Inflammatory macrophage (primary cell): Measurements from ENCODE around the gene C1orf159.
"Not testable (repeated sequence)": the region's sequence is repeated elsewhere in the genome, so short reads cannot be mapped to it uniquely, and the experiment has no call there.

Experiments
- DNase-seq, 2 donors: peaks; one replicate each; pipeline ENCODE4 v3.0.0-alpha.2; 2020 to 2022

Gene C1orf159

DNA sequence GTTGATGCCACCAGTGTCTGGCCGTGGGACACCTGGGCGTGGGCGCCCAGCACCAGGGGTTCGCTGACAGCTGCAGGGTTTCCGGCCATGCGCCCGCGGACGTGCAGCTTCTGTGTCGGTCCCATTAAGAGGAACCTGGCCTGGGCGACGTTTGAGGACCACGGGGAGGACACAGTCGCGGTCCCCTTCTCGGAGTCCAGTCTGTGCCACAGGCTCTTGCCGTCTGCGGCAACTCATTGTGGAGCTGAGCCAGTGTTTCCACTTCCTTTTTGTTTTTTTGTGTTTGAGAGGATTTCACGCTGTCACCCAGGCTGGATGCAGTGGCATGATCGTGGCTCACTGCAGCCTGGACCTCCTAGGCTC lies 1.6 kb upstream of the C1orf159 start:
- peak in 1 of 2 donors; percentile 17 for DNase-seq

DNA sequence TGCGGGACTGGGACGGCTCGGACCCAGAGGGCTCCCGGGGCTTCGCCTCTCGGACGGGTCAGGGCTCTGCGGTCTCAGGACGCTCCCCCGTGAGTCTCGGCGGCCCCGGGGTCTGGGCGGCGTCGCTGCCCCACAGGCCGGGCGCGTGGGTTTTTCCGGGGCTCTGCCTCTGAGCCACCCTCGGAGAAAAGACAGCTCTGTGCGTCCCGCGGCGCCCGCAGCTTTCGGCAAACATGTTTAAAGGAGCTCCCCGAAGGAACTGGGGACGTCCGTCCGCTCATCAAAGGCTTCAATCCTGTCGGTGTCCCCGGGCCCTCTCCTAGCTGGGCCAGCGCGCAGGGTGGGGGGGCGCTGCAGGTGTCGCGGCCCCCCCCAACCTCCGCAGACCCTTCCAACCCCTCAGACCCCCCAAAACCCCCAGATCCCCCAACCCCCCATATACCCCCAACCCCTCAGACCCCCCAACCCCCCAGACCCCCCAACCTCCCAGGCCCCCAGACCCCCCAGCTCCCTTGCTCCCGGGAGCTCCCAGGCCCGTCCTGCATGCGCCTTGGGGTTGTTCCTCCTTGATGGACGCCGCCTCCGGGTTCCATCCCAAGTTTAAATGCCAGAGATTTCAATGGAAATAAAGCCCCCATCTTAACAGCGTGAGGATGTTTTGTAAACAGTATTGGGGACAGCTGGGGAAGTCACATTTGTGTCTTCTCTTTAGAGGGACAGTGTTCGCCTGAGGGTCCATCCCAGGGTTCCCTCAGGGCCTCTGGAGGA lies 996 bp upstream of the C1orf159 start:
- peak in 1 of 2 donors; percentile 21 for DNase-seq

DNA sequence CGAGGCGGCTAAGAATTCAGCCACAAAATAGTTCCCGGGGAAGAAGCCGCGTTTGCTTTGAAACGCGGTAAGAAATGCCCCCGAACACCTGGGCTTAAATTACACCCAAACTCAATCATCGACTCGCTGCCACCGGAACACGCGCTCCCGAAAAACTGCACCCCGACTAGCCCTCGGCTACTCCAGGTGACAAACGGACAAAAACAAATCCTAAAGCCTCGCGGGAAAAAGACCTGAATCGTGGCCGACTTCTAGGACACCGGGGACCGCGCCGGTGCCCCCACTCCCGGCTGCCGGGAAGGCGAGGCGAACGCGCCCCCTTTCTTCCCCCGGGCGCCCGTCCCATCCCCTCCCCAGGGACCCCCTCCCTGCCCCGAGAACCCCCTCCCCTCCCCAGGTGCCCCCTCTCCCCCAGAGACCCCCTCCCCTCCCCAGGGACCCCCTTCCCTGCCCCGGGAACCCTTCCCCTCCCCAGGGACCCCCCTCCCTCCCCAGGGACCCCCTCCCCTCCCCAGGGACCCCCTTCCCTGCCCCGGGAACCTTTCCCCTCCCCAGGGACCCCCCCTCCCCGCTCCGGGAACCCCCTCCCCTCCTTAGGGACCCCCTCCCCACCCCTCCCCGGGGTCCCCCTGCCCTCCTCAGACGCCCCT lies 628 bp downstream of the C1orf159 start:
- no peak for DNase-seq

DNA sequence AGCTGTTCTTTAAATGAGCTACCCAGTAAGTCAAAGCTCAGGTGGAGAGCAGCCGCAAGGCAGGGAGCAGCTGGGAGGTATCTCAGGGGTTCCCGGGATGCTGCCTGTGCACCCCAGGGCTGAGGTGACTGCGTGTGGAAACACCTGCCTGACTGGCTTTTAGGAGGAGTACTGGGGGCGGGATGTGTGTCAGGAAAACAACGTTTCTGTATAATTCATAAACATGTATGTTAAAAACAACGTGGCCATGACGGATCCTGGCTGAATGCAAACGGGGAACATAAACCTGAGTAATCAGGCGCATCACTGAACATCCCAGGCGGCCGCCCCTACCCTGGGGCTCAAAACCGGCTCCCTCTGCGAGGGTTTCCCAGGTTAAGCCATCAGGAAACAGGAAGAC lies 1.5 kb downstream of the C1orf159 start:
- DNase-seq = no peak

DNA sequence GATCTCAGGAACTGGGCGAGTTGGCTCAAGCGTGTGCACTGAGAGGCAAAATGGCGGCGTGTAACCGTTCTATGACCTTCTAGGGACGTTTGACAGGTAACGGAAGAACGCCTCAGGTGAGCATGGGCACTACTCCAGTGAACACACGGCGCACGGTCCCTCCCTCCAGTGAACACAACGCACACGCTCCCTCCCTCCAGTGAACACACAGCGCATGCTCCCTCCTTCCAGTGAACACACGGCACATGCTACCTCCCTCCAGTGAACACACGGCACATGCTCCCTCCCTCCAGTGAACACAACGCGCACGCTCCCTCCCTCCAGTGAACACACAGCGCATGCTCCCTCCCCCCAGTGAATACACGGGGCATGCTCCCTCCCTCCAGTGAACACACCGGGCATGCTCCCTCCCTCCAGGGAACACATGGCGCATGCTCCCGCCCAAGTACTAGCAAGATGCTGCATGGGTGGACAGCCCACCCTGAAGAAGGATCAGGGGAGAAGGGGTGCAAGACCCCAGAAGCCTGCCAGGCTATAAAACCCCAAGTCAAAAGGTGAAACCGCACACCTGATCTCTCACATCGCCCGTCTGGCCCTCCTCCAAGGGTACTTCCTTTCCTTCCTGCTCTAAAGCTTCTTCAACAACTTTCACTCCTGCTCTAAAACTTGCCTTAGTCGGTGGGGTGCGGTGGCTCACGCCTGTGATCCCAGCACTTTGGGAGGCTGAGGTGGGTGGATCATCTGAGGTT lies 3.5 kb downstream of the C1orf159 start:
- no peak for DNase-seq

DNA sequence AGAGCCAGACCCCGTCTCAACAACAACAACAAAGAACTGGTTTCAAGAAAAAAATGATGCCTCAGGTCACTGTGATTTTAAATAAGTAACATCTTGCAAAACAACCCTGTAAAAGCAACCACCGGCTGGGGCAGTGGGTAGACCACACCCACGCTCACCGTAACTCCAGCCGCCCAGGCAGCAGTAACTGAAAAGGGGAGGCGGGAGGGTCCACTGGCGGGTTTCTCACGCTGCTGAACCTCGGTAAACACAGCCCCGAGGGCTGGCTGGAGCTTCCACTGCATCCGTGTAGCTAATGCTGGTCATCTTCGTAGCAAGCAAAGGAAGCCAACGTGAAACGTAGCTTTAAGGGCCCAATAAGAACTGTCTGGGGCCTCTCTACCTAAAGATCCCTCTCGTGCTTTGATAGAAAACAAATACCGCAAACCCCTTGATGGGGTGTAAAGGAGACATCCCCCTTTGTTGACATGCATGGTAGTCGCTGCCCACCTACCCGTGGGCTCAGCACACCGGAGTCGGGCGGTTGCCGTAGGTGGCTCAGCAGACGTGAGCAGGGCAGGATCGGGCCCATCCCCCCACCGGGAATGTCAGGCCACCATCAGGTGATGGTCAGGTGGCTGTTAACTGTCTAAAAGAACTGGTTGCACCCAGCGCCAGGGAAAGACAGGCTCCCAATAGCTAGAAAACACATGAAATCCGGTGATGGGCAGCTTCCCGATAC lies 4.2 kb downstream of the C1orf159 start:
- DNase-seq = no peak

DNA sequence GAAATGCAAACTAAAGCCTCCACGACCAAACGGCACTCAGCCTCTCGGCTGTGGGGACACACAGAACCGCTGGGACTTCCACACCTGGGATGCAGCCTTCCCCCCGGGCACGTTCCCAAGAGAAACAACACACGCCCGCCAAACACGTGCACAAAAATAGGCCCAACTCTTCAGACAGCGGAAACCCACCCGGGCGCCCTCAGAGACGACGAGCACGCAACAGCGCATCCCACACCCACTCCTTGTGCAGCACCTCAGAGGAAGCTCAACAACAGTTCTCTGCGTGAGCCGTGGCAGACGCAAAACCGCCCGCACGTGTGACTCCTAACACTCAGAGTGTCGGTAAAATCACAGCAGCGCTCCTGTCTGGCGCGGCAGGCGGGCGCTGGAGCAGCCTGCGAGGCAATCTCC lies 5.3 kb downstream of the C1orf159 start:
- no peak for DNase-seq

DNA sequence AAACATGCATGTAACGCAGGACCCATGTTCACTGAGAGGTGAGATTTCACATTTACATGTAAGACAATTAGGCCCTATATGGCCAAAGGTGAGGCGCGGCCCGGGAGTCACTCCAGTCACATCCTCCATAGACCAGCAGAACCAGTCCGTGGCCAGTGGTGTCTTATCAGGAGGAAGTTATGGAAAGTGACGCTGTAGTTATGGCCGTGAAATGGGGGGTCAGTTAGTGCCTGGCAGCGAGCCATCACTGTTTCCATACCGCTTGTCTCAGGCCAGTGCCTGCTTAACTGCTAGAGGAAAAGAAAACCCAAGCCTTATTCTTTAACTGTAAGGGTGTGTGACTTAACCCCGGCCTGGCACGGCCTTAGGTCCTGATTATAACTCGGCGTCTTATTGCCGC lies 6.1 kb downstream of the C1orf159 start:
- no peak for DNase-seq

DNA sequence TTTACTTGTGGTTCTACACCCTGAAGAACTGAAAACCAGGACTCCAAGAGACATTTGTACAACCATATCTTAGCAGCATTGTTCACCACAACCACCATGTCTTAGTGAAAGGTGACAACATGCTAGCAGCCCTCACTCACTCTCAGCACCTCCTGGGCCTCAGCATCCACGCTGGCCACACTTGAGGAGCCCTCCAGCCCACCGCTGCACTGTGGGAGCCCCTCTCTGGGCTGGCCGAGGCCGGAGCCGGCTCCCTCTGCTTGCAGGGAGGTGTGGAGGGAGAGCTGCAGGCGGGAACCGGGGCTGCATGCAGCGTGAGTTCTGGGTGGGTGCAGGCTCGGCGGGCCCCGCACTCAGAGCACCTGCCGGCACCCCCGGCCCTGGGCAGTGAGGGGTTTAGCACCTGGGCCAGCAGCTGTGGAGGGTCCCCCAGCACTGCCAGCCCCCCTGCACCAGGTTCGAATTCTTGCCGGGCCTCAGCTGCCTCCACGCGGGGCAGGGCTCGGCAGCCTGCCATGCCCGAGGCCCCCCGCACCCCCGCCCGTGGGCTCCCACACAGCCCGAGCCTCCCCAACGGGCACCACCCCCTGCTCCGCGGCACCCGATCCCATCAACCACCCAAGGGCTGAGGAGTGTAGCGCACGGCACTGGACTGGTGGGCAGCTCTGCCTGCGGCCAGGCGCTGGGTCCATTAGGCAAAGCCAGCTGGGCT lies 9.2 kb downstream of the C1orf159 start:
- no peak for DNase-seq

DNA sequence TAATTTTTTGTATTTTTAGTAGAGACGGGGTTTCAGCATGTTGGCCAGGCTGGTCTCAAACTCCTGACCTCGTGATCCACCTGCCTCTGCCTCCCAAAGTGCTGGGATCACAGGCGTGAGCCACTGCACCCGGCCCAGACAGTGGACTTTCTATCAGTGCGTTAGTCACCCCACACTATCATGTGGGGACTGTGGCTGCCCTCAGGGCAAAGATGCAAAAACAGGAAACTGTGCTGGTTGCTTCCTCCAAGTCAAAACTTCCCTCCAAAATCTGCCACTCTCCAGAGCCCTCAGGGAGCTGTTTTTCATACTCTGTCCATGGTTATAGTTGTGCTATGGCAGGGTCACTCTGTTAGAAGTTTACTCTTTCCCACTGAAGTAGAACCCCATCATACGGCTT lies 11.7 kb downstream of the C1orf159 start:
- DNase-seq = peak; percentile 50 to 73

DNA sequence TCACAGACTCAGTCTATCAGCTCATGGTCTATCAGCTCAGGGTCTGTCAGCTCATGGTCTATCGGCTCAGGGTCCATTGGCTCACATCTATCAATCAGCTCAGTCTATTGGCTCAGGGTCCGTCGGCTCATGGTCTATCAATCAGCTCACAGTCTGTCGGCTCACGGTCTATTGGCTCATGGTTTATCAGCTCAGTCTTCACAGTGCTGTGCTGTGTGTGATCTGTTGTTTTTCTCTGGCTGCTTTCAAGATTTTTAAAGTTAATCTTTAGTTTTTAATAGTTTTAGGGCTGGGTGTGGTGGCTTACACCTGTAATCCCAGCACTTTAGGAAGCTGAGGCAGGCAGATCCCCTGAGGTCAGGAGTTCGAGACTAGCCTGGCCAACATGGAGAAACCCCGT lies 14.4 kb downstream of the C1orf159 start:
- no peak for DNase-seq

DNA sequence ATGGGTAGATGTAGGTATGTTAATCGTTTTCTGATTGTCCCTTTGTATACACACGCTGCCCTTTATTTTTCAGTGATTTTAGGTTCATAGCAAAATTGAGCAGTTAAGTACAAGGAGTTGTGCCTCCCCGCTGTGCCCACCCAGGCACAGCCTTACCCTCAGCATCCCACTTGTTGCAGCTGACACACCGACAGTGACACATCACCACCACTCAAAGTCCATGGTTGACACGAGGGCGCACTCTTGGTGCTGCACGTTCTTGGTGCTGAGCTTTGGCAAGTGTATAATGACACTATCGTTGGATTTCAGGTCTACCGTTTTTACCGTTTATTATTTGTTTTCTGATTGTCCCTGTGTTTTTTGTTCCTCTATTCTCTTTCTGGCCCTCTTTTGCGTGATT lies 15.6 kb downstream of the C1orf159 start:
- DNase-seq = no peak

DNA sequence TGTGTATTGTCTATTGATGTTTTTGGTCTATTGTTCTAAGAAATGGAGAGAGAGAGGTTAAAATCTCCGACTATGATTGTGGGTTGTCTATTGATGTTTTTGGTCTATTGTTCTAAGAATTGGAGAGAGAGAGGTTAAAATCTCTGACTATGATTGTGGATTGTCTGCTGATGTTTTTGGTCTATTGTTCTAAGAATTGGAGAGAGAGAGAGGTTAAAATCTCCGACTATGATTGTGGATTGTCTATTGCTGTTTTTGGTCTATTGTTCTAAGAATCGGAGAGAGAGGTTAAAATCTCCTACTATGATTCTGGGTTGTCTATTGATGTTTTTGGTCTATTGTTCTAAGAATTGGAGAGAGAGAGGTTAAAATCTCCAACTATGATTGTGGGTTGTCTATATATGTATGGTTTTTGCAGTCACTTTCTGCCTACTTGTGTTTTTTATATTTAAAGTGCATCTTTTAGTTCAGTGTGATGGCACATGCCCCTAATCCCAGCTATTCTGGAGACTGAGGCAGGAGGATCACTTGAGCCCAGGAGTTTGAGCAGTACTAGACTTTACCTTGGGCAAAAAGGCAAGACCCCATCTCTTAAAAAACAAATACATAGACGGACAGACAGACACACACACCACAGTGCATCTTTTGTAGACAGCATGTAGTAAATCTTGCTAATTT lies 16.2 kb downstream of the C1orf159 start:
- no peak for DNase-seq

DNA sequence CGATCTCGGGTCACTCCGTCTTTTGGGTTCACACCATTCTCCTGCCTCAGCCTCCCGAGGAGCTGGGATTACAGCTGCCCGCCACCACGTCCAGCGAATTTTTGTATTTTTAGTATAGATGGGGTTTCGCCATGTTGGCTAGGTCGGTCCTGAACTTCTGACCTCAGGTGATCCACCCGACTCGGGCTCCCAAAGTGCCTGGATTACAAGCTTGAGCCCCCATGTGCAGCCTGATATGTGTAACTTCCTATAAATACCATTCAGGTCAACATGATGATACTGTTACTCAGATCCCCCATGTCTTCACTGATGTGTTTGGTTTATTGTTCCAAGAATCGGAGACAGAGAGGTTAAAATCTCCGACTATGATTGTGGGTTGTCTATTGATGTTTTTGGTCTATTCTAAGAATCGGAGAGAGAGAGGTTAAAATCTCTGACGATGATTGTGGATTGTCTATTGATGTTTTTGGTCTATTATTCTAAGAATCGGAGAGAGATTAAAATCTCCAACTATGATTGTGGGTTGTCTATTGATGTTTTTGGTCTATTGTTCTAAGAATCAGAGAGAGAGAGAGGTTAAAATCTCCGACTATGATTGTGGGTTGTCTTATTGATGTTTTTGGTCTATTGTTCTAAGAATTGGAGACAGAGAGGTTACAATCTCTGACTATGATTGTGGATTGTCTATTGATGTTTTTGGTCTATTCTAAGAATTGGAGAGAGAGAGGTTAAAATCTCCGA lies 17.0 kb downstream of the C1orf159 start:
- DNase-seq = no peak

DNA sequence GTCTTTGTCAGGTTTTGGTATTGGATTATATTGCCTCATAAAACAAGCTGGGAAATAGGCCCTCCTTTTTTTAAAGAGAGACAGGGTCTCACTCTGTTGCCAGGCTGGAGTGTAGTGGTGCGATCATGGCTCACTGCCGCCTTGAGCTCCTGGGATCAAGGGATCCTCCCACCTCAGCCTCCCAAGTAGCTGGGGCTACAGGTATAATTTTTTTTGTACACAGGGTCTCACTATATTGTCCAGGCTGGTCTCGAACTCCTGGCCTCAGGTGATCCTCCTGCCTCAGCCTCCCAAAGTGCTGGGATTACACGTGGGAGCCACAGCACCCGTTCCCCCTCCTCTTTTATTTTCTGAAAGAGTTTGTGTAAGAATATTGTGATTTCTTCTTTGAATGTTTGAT lies 19.8 kb downstream of the C1orf159 start:
- not testable (repeated sequence) for DNase-seq

DNA sequence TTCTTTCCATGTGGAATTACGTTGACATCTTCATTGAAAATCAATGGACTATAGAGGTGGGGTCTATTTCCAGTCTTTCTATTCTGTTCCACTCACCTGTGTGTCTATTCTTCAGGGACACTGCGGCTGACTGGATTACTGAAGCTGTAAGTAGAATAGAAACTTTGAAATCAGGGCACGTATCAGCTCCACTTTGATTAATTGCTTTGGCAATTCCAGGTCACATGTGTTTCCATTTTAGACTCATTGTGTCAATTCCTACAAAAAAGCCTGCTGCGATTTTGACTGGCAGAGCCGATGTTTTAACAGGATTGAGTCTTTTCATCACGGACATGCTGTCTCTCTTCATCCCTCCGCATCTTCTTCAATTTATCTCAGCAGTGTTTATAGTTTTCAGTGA lies 20.9 kb downstream of the C1orf159 start:
- DNase-seq = no peak

DNA sequence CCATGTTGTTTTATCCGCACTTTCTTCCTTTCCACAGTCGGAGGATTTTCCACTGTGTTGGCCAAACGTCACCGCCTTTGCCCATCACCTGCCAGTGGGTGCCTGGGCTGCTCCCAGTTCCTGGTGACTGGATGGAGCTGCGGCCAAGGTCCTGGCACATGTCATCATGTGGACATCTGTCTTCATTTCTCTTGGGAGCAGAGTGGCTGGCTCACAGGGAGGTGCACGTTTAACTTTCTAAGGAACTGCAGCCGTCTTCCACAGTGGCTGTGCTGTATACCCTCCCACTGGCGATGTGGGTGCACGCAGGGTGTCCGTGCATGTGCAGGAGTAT lies 22.3 kb downstream of the C1orf159 start:
- no peak for DNase-seq

DNA sequence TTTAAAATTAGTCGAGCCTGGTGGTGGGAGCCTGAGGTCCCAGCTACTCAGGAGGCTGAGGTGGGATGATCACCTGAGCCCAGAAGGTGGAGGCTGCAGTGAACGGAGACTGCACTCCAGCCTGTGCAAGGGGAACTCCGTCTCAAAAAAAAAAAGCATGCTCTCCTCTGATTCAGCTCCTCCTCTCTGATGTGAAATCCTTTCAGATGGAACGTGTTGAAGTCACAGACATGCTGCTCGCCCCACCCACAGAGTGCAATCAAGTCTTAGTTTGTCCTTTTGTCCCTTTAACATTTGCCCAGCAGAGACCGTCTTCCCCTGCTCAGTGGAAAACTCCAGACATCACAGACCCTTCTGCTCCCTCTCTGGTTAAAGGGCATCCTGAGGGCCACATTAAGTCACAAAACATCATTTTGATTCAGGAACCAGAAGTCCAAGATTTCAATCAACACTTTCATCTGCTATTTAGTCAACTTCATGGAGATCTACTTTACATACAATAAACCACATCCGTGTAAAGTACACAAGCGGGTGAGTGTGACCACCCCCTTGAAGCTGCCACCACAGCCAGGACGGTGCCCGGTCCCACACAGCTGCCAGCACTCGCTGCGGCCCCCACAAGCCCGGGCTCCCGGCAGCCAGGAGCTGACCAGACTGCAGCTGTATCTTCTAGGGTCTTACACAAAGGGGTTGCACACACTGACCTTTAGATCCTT lies 22.8 kb downstream of the C1orf159 start:
- DNase-seq = no peak

DNA sequence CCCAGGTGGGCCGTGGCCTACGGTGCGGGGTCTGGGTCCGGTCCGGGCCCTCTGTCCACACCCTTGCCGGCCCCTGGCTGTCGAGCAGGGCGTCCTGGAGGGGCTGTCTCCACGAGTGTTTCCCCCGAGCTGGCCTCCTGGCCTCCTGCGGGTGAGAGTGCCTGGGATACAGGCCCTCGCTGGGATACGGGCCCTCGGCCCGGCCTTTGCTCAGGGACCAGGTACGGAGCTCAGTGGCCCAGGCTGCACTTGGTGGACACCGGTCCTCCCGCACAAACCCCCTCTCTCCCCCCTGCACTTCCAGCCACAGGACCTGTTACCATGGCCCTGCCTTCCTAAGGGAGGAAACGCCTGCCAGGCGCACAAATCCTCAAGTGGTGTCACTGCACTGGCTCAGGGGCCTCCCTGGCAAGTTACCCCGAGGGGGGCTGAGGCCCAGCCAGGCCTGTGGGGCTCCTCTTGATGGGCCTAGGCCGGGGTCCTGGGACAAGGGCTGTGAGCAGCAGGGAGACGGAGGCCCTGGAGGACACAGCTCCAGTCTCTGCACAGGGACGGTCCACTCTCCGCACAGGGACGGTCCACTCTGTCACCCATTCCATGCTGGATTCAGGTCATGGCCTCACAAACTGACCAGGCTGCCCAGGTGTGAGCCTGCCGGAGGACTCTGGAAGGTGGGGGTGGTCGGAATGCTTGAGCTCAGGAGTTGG lies 23.6 kb downstream of the C1orf159 start:
- DNase-seq = no peak
